ENCODE results near the gene BLZF1.
"Not testable (repeated sequence)": the region's sequence is repeated elsewhere in the genome, so short reads cannot be mapped to it uniquely, and the experiment has no call there.

Gene BLZF1

GRCh38 chr1:169361281-169361680 is 6.7 kb upstream of the BLZF1 start:
- DNase-seq = no peak

GRCh38 chr1:169363046-169363730 is 4.8 kb upstream of the BLZF1 start:
- DNase-seq = no peak

- no peak for DNase-seq
Observed at GRCh38 chr1:169364948-169365347, 3.0 kb upstream of the BLZF1 start.

- DNase-seq = no peak
Observed at GRCh38 chr1:169367096-169367685, 804 bp upstream of the BLZF1 start.

GRCh38 chr1:169368406-169368769 is 393 bp downstream of the BLZF1 start:
- DNase-seq = no peak

GRCh38 chr1:169371404-169371803 is 3.4 kb downstream of the BLZF1 start:
- DNase-seq = no peak

GRCh38 chr1:169381162-169381561 is 13.2 kb downstream of the BLZF1 start:
- DNase-seq = no peak

- DNase-seq = no peak
Observed at GRCh38 chr1:169383449-169383848, 15.5 kb downstream of the BLZF1 start.

- DNase-seq = no peak
Observed at GRCh38 chr1:169387399-169387798, 19.4 kb downstream of the BLZF1 start.

GRCh38 chr1:169390303-169390702 is 22.3 kb downstream of the BLZF1 start:
- no peak for DNase-seq

GRCh38 chr1:169392406-169392805 is 24.4 kb downstream of the BLZF1 start:
- DNase-seq = no peak

- no peak for DNase-seq
Observed at GRCh38 chr1:169395955-169396354, 28.0 kb downstream of the BLZF1 start.

GRCh38 chr1:169402578-169402977 is 34.6 kb downstream of the BLZF1 start:
- DNase-seq = not testable (repeated sequence)

- DNase-seq = not testable (repeated sequence)
Observed at GRCh38 chr1:169408340-169408739, 40.3 kb downstream of the BLZF1 start.

GRCh38 chr1:169414952-169415351 is 47.0 kb downstream of the BLZF1 start:
- no peak for DNase-seq

- no peak for DNase-seq
Observed at GRCh38 chr1:169421309-169421708, 53.3 kb downstream of the BLZF1 start.

GRCh38 chr1:169426174-169426705 is 58.2 kb downstream of the BLZF1 start:
- DNase-seq = no peak

GRCh38 chr1:169427081-169427641 is 59.2 kb downstream of the BLZF1 start, which contains the start of gene CCDC181:
Gene CCDC181 (minus strand): TSS chr1:169427474. CDS start chr1:169424927, 2,547 bp downstream.
- peak; percentile 83 for DNase-seq
